Cardiac muscle cell (in vitro differentiated cells and primary cell): Measurements from ENCODE around the gene TNFAIP3. TPM values are rescaled to one million over a fixed set of nuclear protein-coding genes. Genes with fewer than 3 reads are reported as not detected.

Experiments used
- DNase-seq, 2 donors: peaks; one replicate each; pipeline versions ENCODE4 v3.0.0 to v3.0.0-alpha.2; 2010 to 2017; ENCODE audit warnings: low read depth in 1 of 2, low spot score in 1 of 2
- H3K27ac ChIP-seq: fragments of 200-600 bp; sonication (generic); 2 replicates; pipeline ENCODE4 v1.5.1; 2016
- H3K27me3 ChIP-seq: fragments of 200-600 bp; sonication (generic); 2 replicates; pipeline ENCODE4 v1.6.0; 2016; ENCODE audit warnings: control low read depth
- H3K36me3 ChIP-seq: fragments of 200-600 bp; sonication (generic); 2 replicates; pipeline ENCODE4 v1.5.1; 2016; ENCODE audit warnings: control low read depth
- H3K4me1 ChIP-seq: fragments of 200-600 bp; sonication (generic); 2 replicates; pipeline ENCODE4 v1.8.1; 2017; ENCODE audit warnings: low read depth, mild to moderate bottlenecking, mixed run types
- H3K4me3 ChIP-seq: fragments of 200-600 bp; sonication (generic); 2 replicates; pipeline ENCODE4 v1.5.1; 2016; ENCODE audit warnings: mild to moderate bottlenecking
- H3K9me3 ChIP-seq: fragments of 200-600 bp; sonication (generic); 2 replicates; pipeline ENCODE4 v1.5.1; 2017; ENCODE audit warnings: low read depth, mild to moderate bottlenecking, control low read depth
- polyA plus RNA-seq: library from polyadenylated mRNA; unstranded; fragments of >200 nt; fragmentation: Nextera tagmentation; extraction: Ambion mirVana; gene quantifications from 2 replicates; pipeline ENCODE4 v1.2.1, GENCODE V29; 2016
- total RNA-seq: library from RNA; depleted of rRNA; stranded (reverse); fragments of >200 nt; gene quantifications from 2 replicates; pipeline ENCODE4 v1.2.3, GENCODE V29; 2016
- TF ChIP-seq, protein P1 (sequence below): IDR thresholded peaks from 2 replicates; pipeline ENCODE4 v1.5.1; 2012; ENCODE audit warnings: low read depth, mild to moderate bottlenecking, low read length

Gene TNFAIP3
- total and polyA plus RNA-seq, 2 experiments from 2014 or later, result 7.9 TPM

DNA sequence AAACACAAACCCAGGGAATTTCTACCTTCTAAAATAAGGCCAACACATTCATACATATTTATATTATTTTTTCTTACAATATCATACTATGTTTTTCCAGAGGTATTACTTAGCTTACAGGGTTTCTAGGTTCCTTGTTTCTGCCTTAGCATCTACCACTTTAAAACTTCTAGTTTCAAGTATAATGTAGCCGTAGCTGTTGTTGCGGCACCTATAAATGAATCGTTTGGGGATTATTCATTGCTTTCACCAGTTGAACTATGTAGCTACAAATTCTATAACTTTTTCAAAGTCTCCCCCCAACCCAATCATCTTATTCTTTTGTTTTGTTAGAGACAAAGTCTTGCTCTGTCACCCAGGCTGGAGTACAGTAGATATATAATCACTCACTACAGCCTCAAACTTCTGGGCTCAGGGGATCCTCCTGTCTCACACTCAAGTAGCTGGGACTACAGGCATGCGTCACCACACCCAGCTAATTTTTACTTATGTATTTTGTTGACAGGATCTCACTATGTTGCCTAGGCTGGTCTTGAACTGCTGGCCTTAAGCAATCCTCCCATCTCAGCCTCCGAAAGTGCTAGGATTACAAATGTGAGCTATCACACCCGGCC, 43.9 kb downstream of the TNFAIP3 start:
- H3K4me3 ChIP-seq, result no peak overlapping the region
- H3K36me3 ChIP-seq, result no peaks in the 10 kb centered on the region
- no peak overlapping the region for H3K27ac ChIP-seq
- DNase-seq, result no peak
- H3K9me3 ChIP-seq, result no peaks in the 10 kb centered on the region
- H3K4me1 ChIP-seq, result no peaks in the 10 kb centered on the region
- H3K27me3 ChIP-seq, result no peaks in the 10 kb centered on the region
- TF ChIP-seq, protein P1, sequence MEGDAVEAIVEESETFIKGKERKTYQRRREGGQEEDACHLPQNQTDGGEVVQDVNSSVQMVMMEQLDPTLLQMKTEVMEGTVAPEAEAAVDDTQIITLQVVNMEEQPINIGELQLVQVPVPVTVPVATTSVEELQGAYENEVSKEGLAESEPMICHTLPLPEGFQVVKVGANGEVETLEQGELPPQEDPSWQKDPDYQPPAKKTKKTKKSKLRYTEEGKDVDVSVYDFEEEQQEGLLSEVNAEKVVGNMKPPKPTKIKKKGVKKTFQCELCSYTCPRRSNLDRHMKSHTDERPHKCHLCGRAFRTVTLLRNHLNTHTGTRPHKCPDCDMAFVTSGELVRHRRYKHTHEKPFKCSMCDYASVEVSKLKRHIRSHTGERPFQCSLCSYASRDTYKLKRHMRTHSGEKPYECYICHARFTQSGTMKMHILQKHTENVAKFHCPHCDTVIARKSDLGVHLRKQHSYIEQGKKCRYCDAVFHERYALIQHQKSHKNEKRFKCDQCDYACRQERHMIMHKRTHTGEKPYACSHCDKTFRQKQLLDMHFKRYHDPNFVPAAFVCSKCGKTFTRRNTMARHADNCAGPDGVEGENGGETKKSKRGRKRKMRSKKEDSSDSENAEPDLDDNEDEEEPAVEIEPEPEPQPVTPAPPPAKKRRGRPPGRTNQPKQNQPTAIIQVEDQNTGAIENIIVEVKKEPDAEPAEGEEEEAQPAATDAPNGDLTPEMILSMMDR, result no peak

DNA sequence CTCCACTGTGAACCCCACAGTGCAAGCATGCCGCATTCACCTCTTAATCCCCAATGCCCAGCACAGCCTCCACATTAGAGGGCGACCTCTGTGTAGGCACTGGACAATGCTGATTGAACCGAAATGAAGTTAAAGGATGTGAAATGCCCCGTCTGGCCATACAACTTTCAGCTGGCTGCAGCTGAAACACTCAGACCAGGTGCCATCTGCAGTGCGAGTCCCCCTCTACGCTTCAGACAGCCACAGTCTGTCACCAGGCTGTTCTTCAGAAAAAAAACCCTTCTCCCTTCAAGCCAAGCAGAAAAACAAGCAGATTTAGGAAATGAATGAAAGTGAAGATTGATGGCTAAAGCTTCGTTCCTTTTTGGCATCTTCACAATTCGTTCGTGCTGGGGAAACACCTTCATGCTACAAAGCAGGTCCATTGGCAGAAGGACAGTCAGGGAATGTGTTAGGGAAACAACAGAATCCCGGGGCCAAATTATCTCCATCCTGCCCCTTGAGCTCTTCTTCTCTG, 44.7 kb downstream of the TNFAIP3 start:
- Histone ChIP-seq H3K4me3 (no peak overlapping the region), H3K4me1 (no peaks in the 10 kb centered on the region), H3K27me3 (no peaks in the 10 kb centered on the region), H3K9me3 (no peaks in the 10 kb centered on the region), H3K36me3 (no peaks in the 10 kb centered on the region), H3K27ac (no peak overlapping the region)
- no peak for DNase-seq
- TF ChIP-seq, protein P1, result no peak

DNA sequence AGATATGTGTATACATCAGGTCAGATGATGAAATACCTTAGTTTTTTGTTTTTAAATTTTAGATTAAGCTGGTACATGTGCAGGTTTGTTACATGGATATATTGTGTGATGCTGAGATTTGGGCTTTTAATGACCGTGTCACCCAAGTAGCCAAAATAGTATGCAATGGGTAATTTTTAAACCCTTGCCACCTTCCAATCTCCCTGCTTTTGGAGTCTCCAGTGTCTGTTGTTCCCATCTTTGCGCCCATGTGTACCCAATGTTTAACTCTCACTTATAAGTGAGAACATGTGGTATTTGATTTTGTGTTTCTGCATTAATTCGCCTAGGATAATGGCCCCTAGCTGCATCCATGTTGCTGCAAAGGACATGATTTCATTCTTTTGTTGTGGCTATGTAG, 45.8 kb downstream of the TNFAIP3 start:
- Histone ChIP-seq H3K4me3 (no peak overlapping the region), H3K36me3 (no peaks in the 10 kb centered on the region), H3K4me1 (no peaks in the 10 kb centered on the region), H3K9me3 (no peaks in the 10 kb centered on the region), H3K27ac (no peak overlapping the region), H3K27me3 (no peaks in the 10 kb centered on the region)
- TF ChIP-seq, protein P1, result no peak
- DNase-seq, result no peak

DNA sequence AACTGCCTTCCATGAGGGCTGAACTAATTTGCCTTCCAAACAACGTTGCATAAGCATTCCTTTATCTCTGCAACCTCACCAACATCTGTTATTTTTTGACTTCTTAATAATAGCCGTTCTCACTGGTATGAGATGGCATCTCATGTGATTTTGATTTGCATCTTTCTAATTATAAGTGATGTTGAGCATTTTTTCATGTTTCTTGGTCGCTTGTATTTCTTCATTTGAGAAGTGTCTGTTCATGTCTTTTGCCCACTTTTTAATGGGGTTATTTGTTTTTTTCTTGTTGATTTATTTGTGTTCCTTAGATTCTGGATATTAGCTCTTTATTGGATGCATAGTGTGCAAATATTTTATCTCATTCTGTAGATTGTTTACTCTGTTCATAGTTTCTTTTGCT, 46.4 kb downstream of the TNFAIP3 start:
- no peaks in the 10 kb centered on the region for H3K27me3 ChIP-seq
- no peak for DNase-seq
- TF ChIP-seq, protein P1, result no peak

DNA sequence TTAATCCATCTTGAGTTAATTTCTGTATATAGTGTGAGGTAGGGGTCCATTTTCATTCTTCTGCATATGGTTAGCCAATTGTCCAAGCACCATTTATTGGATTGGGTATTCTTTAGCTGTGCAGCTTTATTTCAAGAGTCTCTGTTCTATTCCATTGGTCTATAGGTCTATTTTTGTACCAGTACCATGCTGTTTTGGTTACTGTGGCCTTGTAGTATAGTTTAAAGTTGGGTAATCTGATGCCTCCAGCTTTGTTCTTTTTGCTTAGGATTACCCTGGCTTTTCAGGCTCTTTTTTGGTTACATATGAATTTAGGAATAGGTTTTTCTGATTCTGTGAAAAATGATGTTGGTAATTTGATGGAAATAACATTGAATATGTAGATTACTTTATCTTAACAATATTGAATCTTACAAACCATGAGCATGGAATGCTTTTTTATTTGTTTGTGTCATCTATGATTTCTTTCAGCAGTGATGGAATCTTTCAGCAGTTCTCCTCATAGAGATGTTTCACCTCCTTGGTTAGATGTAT, 47.0 kb downstream of the TNFAIP3 start:
- Histone ChIP-seq H3K9me3 (no peaks in the 10 kb centered on the region), H3K4me1 (no peaks in the 10 kb centered on the region), H3K36me3 (no peaks in the 10 kb centered on the region), H3K27me3 (no peaks in the 10 kb centered on the region), H3K4me3 (no peak overlapping the region), H3K27ac (no peak overlapping the region)
- TF ChIP-seq, protein P1, result no peak
- no peak for DNase-seq

More for the DNA sequence above, 46.4 kb downstream of the TNFAIP3 start:
- no peak overlapping the region for H3K27ac ChIP-seq
- H3K36me3 ChIP-seq, result no peaks in the 10 kb centered on the region
- no peaks in the 10 kb centered on the region for H3K9me3 ChIP-seq
- H3K4me1 ChIP-seq, result no peaks in the 10 kb centered on the region
- H3K4me3 ChIP-seq, result no peak overlapping the region
